ENCODE measurements around the gene ARHGAP30.
A peak's percentile ranks its signal among the peaks of the same experiment; 100 is the strongest.
"Not testable (repeated sequence)": the region's sequence is repeated elsewhere in the genome, so short reads cannot be mapped to it uniquely, and the experiment has no call there.

ARHGAP30 gene

GRCh38 chr1:161069731-161070270 is at the start of gene ARHGAP30:
TSS of gene ARHGAP30 (minus strand) at chr1:161069891. CDS start at chr1:161069624, 267 bp downstream.
- no peaks in the 10 kb centered on the region for H3K27me3 ChIP-seq (ENCODE audit: control insufficient read depth, insufficient read depth, low read length)
- peak within 1 kb of the TSS; percentile 29 for H3K9ac ChIP-seq (ENCODE audit: low read length)
- peaks cover 36% of the 10 kb centered on the region for H3K4me1 ChIP-seq (ENCODE audit: control insufficient read depth, insufficient read depth, low read length)
- peaks cover 13% of the 10 kb centered on the region for H3K36me3 ChIP-seq (ENCODE audit: control insufficient read depth, insufficient read depth, low read length)
- no peak within 1 kb of the TSS for H3K4me3 ChIP-seq (ENCODE audit: low read length)
- no peaks in the 10 kb centered on the region for H3K9me3 ChIP-seq (ENCODE audit: control insufficient read depth, low read length)

GRCh38 chr1:161117759-161118581 is 48.3 kb upstream of the ARHGAP30 start, which contains the start of the genes NIT1 and PFDN2:
TSS of gene NIT1 (plus strand) at chr1:161118105. CDS start at chr1:161118177, 72 bp downstream.
TSS of gene PFDN2 (minus strand) at chr1:161118037. CDS start at chr1:161118026, 11 bp downstream.
- Histone ChIP-seq H3K36me3 (ENCODE audit: control insufficient read depth, insufficient read depth, low read length) (no peaks in the 10 kb centered on the region), H3K4me3 (ENCODE audit: low read length) (peak within 1 kb of the TSS; percentile 92), H3K9me3 (ENCODE audit: control insufficient read depth, low read length) (no peaks in the 10 kb centered on the region), H3K4me1 (ENCODE audit: control insufficient read depth, insufficient read depth, low read length) (peaks cover 26% of the 10 kb centered on the region), H3K27me3 (ENCODE audit: control insufficient read depth, insufficient read depth, low read length) (no peaks in the 10 kb centered on the region), H3K9ac (ENCODE audit: low read length) (peak within 1 kb of the TSS; percentile 91)

- H3K4me3 ChIP-seq (ENCODE audit: low read length); H3K9ac ChIP-seq (ENCODE audit: low read length); H3K27me3 ChIP-seq (ENCODE audit: control insufficient read depth, insufficient read depth, low read length); H3K9me3 ChIP-seq (ENCODE audit: control insufficient read depth, low read length); H3K36me3 ChIP-seq (ENCODE audit: control insufficient read depth, insufficient read depth, low read length): not testable (repeated sequence)
- peaks cover 26% of the 10 kb centered on the region for H3K4me1 ChIP-seq (ENCODE audit: control insufficient read depth, insufficient read depth, low read length)
These were observed 46.3 kb upstream of the ARHGAP30 start for GRCh38 chr1:161115961-161116360.

GRCh38 chr1:161115132-161115711 is 45.5 kb upstream of the ARHGAP30 start:
- H3K36me3 ChIP-seq (ENCODE audit: control insufficient read depth, insufficient read depth, low read length): no peaks in the 10 kb centered on the region
- H3K4me3 ChIP-seq (ENCODE audit: low read length): no peak overlapping the region
- no peaks in the 10 kb centered on the region for H3K9me3 ChIP-seq (ENCODE audit: control insufficient read depth, low read length)
- no peaks in the 10 kb centered on the region for H3K27me3 ChIP-seq (ENCODE audit: control insufficient read depth, insufficient read depth, low read length)
- peaks cover 26% of the 10 kb centered on the region for H3K4me1 ChIP-seq (ENCODE audit: control insufficient read depth, insufficient read depth, low read length)
- no peak overlapping the region for H3K9ac ChIP-seq (ENCODE audit: low read length)

GRCh38 chr1:161114556-161114955 is 44.9 kb upstream of the ARHGAP30 start:
- no peak overlapping the region for H3K9ac ChIP-seq (ENCODE audit: low read length)
- no peaks in the 10 kb centered on the region for H3K27me3 ChIP-seq (ENCODE audit: control insufficient read depth, insufficient read depth, low read length)
- H3K9me3 ChIP-seq (ENCODE audit: control insufficient read depth, low read length): no peaks in the 10 kb centered on the region
- no peaks in the 10 kb centered on the region for H3K36me3 ChIP-seq (ENCODE audit: control insufficient read depth, insufficient read depth, low read length)
- H3K4me3 ChIP-seq (ENCODE audit: low read length): no peak overlapping the region
- peaks cover 21% of the 10 kb centered on the region for H3K4me1 ChIP-seq (ENCODE audit: control insufficient read depth, insufficient read depth, low read length)

GRCh38 chr1:161113915-161114314 is 44.2 kb upstream of the ARHGAP30 start:
- no peak overlapping the region for H3K9ac ChIP-seq (ENCODE audit: low read length)
- H3K27me3 ChIP-seq (ENCODE audit: control insufficient read depth, insufficient read depth, low read length): no peaks in the 10 kb centered on the region
- H3K36me3 ChIP-seq (ENCODE audit: control insufficient read depth, insufficient read depth, low read length): no peaks in the 10 kb centered on the region
- peaks cover 15% of the 10 kb centered on the region for H3K4me1 ChIP-seq (ENCODE audit: control insufficient read depth, insufficient read depth, low read length)
- no peak overlapping the region for H3K4me3 ChIP-seq (ENCODE audit: low read length)
- no peaks in the 10 kb centered on the region for H3K9me3 ChIP-seq (ENCODE audit: control insufficient read depth, low read length)

- Histone ChIP-seq H3K4me1 (ENCODE audit: control insufficient read depth, insufficient read depth, low read length) (peaks cover 1% of the 10 kb centered on the region), H3K9me3 (ENCODE audit: control insufficient read depth, low read length) (no peaks in the 10 kb centered on the region), H3K27me3 (ENCODE audit: control insufficient read depth, insufficient read depth, low read length) (no peaks in the 10 kb centered on the region), H3K4me3 (ENCODE audit: low read length) (no peak overlapping the region), H3K36me3 (ENCODE audit: control insufficient read depth, insufficient read depth, low read length) (no peaks in the 10 kb centered on the region), H3K9ac (ENCODE audit: low read length) (no peak overlapping the region)
These were observed 41.8 kb upstream of the ARHGAP30 start for GRCh38 chr1:161111527-161111926.

GRCh38 chr1:161111117-161111516 is 41.4 kb upstream of the ARHGAP30 start:
- H3K4me3 ChIP-seq (ENCODE audit: low read length): no peak overlapping the region
- no peaks in the 10 kb centered on the region for H3K27me3 ChIP-seq (ENCODE audit: control insufficient read depth, insufficient read depth, low read length)
- no peak overlapping the region for H3K9ac ChIP-seq (ENCODE audit: low read length)
- no peaks in the 10 kb centered on the region for H3K4me1 ChIP-seq (ENCODE audit: control insufficient read depth, insufficient read depth, low read length)
- H3K9me3 ChIP-seq (ENCODE audit: control insufficient read depth, low read length): no peaks in the 10 kb centered on the region
- no peaks in the 10 kb centered on the region for H3K36me3 ChIP-seq (ENCODE audit: control insufficient read depth, insufficient read depth, low read length)

GRCh38 chr1:161106431-161106830 is 36.7 kb upstream of the ARHGAP30 start:
- Histone ChIP-seq H3K9ac (ENCODE audit: low read length) (no peak overlapping the region), H3K36me3 (ENCODE audit: control insufficient read depth, insufficient read depth, low read length) (peaks cover 8% of the 10 kb centered on the region), H3K4me3 (ENCODE audit: low read length) (no peak overlapping the region), H3K27me3 (ENCODE audit: control insufficient read depth, insufficient read depth, low read length) (no peaks in the 10 kb centered on the region), H3K9me3 (ENCODE audit: control insufficient read depth, low read length) (no peaks in the 10 kb centered on the region), H3K4me1 (ENCODE audit: control insufficient read depth, insufficient read depth, low read length) (no peaks in the 10 kb centered on the region)

- no peaks in the 10 kb centered on the region for H3K27me3 ChIP-seq (ENCODE audit: control insufficient read depth, insufficient read depth, low read length)
- peaks cover 8% of the 10 kb centered on the region for H3K36me3 ChIP-seq (ENCODE audit: control insufficient read depth, insufficient read depth, low read length)
- H3K9ac ChIP-seq (ENCODE audit: low read length): no peak overlapping the region
- H3K4me3 ChIP-seq (ENCODE audit: low read length): no peak overlapping the region
- H3K9me3 ChIP-seq (ENCODE audit: control insufficient read depth, low read length): no peaks in the 10 kb centered on the region
- H3K4me1 ChIP-seq (ENCODE audit: control insufficient read depth, insufficient read depth, low read length): peaks cover 9% of the 10 kb centered on the region
These were observed 30.9 kb upstream of the ARHGAP30 start for GRCh38 chr1:161100556-161100955.

GRCh38 chr1:161099090-161099802 is 29.6 kb upstream of the ARHGAP30 start:
- Histone ChIP-seq H3K4me3 (ENCODE audit: low read length) (no peak overlapping the region), H3K9ac (ENCODE audit: low read length) (no peak overlapping the region)

More at GRCh38 chr1:161099090-161099802, 29.6 kb upstream of the ARHGAP30 start:
- Histone ChIP-seq H3K4me1 (ENCODE audit: control insufficient read depth, insufficient read depth, low read length) (peaks cover 9% of the 10 kb centered on the region), H3K27me3 (ENCODE audit: control insufficient read depth, insufficient read depth, low read length) (no peaks in the 10 kb centered on the region), H3K9me3 (ENCODE audit: control insufficient read depth, low read length) (no peaks in the 10 kb centered on the region), H3K36me3 (ENCODE audit: control insufficient read depth, insufficient read depth, low read length) (peaks cover 8% of the 10 kb centered on the region)

Measured in mucosa of stomach (tissue), 1 donor.